Neural cell (in vitro differentiated cells): ENCODE results near the gene TBC1D16. TPM values are rescaled to one million over a fixed set of nuclear protein-coding genes. Genes with fewer than 3 reads are reported as not detected.

ENCODE experiments used
- H2AFZ ChIP-seq: fragments of 200-600, 300-800 bp; sonication (generic), shearing (Covaris generic); 2 replicates; pipeline ENCODE4 v1.6.0; 2014; ENCODE audit warnings: low read depth, mild to moderate bottlenecking, antibody characterized with exemption, low read length, moderate library complexity
- H3F3A ChIP-seq: fragments of 200-600 bp; shearing (Covaris generic); 2 replicates; pipeline ENCODE4 v1.6.1; 2016; ENCODE audit warnings: mild to moderate bottlenecking, moderate library complexity, mixed read lengths, antibody characterized with exemption, low read length; ENCODE audit not compliant: insufficient read depth, poor library complexity, severe bottlenecking
- H3K27ac ChIP-seq: fragments of 200-600, 300-800 bp; sonication (generic), shearing (Covaris generic); 2 replicates; pipeline ENCODE4 v1.5.1; 2014; ENCODE audit warnings: mild to moderate bottlenecking, low read length, moderate library complexity
- H3K27me3 ChIP-seq: fragments of 300-800, 200-600 bp; sonication (generic), shearing (Covaris generic); 2 replicates; pipeline ENCODE4 v1.6.0; 2014; ENCODE audit warnings: mild to moderate bottlenecking, low read depth, low read length, moderate library complexity; ENCODE audit not compliant: insufficient read depth
- H3K36me3 ChIP-seq: fragments of 300-800, 200-600 bp; sonication (generic), shearing (Covaris generic); 2 replicates; pipeline ENCODE4 v1.5.1; 2014; ENCODE audit warnings: mild to moderate bottlenecking, antibody characterized with exemption, low read length, moderate library complexity; ENCODE audit not compliant: insufficient read depth
- H3K4me2 ChIP-seq: fragments of 300-800, 200-600 bp; sonication (generic), shearing (Covaris generic); 2 replicates; pipeline ENCODE4 v1.6.0; 2014; ENCODE audit warnings: mild to moderate bottlenecking, low read length
- H3K4me3 ChIP-seq: fragments of 300-800, 200-600 bp; sonication (generic), shearing (Covaris generic); 2 replicates; pipeline ENCODE4 v1.5.1; 2014; ENCODE audit warnings: mild to moderate bottlenecking, low read length, moderate library complexity
- H3K79me2 ChIP-seq: fragments of 200-600 bp; shearing (Covaris generic); replicated peaks from 2 replicates; pipeline ENCODE4 v1.6.0; 2014; ENCODE audit warnings: mild to moderate bottlenecking, low read length, moderate library complexity; ENCODE audit not compliant: insufficient read depth
- H3K9ac ChIP-seq: fragments of 300-800, 200-600 bp; sonication (generic), shearing (Covaris generic); 2 replicates; pipeline ENCODE4 v1.6.1; 2016; ENCODE audit warnings: mild to moderate bottlenecking, low read length, mixed read lengths
- H3K9me2 ChIP-seq: fragments of 200-600 bp; shearing (Covaris generic); 2 replicates; pipeline ENCODE4 v1.6.1; 2016; ENCODE audit warnings: mild to moderate bottlenecking, low read length, mixed read lengths; ENCODE audit not compliant: insufficient read depth
- H3K9me3 ChIP-seq: fragments of 200-600, 300-800 bp; sonication (generic), shearing (Covaris generic); 2 replicates; pipeline ENCODE4 v1.6.1; 2016; ENCODE audit warnings: mild to moderate bottlenecking, mixed run types, low read length, moderate library complexity, mixed read lengths
- H4K20me1 ChIP-seq: fragments of 200-600 bp; shearing (Covaris generic); 2 replicates; pipeline ENCODE4 v1.6.1; 2016; ENCODE audit warnings: mild to moderate bottlenecking, mixed run types; ENCODE audit not compliant: insufficient read depth
- CTCF ChIP-seq: fragments of 450-650 bp; IDR thresholded peaks from 2 replicates; pipeline ENCODE4 v1.5.1; 2014; ENCODE audit warnings: antibody characterized with exemption, mild to moderate bottlenecking, moderate library complexity; ENCODE audit not compliant: poor library complexity, severe bottlenecking
- EP300 ChIP-seq: fragments of 450-650 bp; conservative IDR thresholded peaks from 2 replicates; pipeline ENCODE4 v1.6.1; 2014; ENCODE audit warnings: antibody characterized with exemption, mild to moderate bottlenecking, moderate library complexity; ENCODE audit not compliant: poor library complexity, severe bottlenecking
- EZH2 ChIP-seq: fragments of 200-600, 300-800 bp; shearing (Covaris generic), sonication (generic); IDR thresholded peaks from 2 replicates; pipeline ENCODE4 v1.6.1; 2014; ENCODE audit warnings: antibody characterized with exemption, low read length, borderline replicate concordance, mild to moderate bottlenecking; ENCODE audit not compliant: insufficient read depth, poor library complexity, severe bottlenecking
- MXI1 ChIP-seq: fragments of 450-650 bp; conservative IDR thresholded peaks from 2 replicates; pipeline ENCODE4 v1.6.1; 2014; ENCODE audit warnings: antibody characterized with exemption, mild to moderate bottlenecking; ENCODE audit not compliant: poor library complexity, severe bottlenecking
- POLR2AphosphoS5 ChIP-seq: IDR thresholded peaks from 2 replicates; pipeline ENCODE4 v1.6.1; 2012
- RAD21 ChIP-seq: fragments of 450-650 bp; conservative IDR thresholded peaks from 2 replicates; pipeline ENCODE4 v1.6.1; 2014; ENCODE audit warnings: antibody characterized with exemption, mild to moderate bottlenecking, moderate library complexity
- REST ChIP-seq: IDR thresholded peaks from 2 replicates; pipeline ENCODE4 v1.6.1; 2012; ENCODE audit warnings: borderline replicate concordance
- SMC3 ChIP-seq: fragments of 450-650 bp; conservative IDR thresholded peaks from 2 replicates; pipeline ENCODE4 v1.6.1; 2014; ENCODE audit warnings: antibody characterized with exemption, mild to moderate bottlenecking, moderate library complexity; ENCODE audit not compliant: poor library complexity
- TAF1 ChIP-seq: IDR thresholded peaks from 2 replicates; pipeline ENCODE4 v1.6.1; 2012; ENCODE audit warnings: low read depth
- polyA plus RNA-seq: library from polyadenylated mRNA; depleted of rRNA; stranded (reverse); fragments of >200 nt; gene quantifications from 2 replicates; pipeline ENCODE4 v1.2.3, GENCODE V29; 2014

TBC1D16 gene
- polyA plus RNA-seq, 1 donor from 2014 or later: 19.8 TPM

- Histone ChIP-seq H3K9me2 (no peaks in the 10 kb centered on the region), H3K27me3 (no peaks in the 10 kb centered on the region), H3K9ac (no peak overlapping the region), H3F3A (no peaks in the 10 kb centered on the region), H3K4me3 (no peak overlapping the region), H3K79me2 (no peaks in the 10 kb centered on the region), H3K4me2 (no peak overlapping the region), H3K27ac (no peak overlapping the region), H3K9me3 (no peaks in the 10 kb centered on the region), H2AFZ (no peak overlapping the region), H4K20me1 (no peaks in the 10 kb centered on the region), H3K36me3 (no peaks in the 10 kb centered on the region)
- no peak for TF ChIP-seq EP300
- TF ChIP-seq TAF1: no peak
- no peak for TF ChIP-seq EZH2
- TF ChIP-seq REST: no peak
- TF ChIP-seq SMC3: no peak
- TF ChIP-seq MXI1: no peak
- TF ChIP-seq POLR2AphosphoS5: no peak
- TF ChIP-seq RAD21: no peak
- no peak for TF ChIP-seq CTCF
These were observed 143.0 kb downstream of the TBC1D16 start for GRCh38 chr17:79892457-79893241.

- H3K9ac ChIP-seq: no peak overlapping the region
- no peaks in the 10 kb centered on the region for H3K79me2 ChIP-seq
- no peaks in the 10 kb centered on the region for H3K9me3 ChIP-seq
- H3K4me3 ChIP-seq: no peak overlapping the region
- no peak for TF ChIP-seq TAF1
- TF ChIP-seq SMC3: no peak
- no peak for TF ChIP-seq CTCF
- TF ChIP-seq POLR2AphosphoS5: no peak
- TF ChIP-seq EP300: no peak
- no peak for TF ChIP-seq REST
- no peak for TF ChIP-seq RAD21
- no peak for TF ChIP-seq MXI1
- no peak for TF ChIP-seq EZH2
- no peak overlapping the region for H3K27ac ChIP-seq
- no peaks in the 10 kb centered on the region for H3K27me3 ChIP-seq
- H3K4me2 ChIP-seq: no peak overlapping the region
- no peaks in the 10 kb centered on the region for H3F3A ChIP-seq
- H4K20me1 ChIP-seq: no peaks in the 10 kb centered on the region
- no peak overlapping the region for H2AFZ ChIP-seq
- H3K9me2 ChIP-seq: no peaks in the 10 kb centered on the region
- H3K36me3 ChIP-seq: no peaks in the 10 kb centered on the region
These were observed 144.4 kb downstream of the TBC1D16 start for GRCh38 chr17:79891113-79891730.
